CD4-positive, alpha-beta T cell treated with Interleukin-4 for 4 hours (primary cell): ENCODE results near the gene GPR87.

ENCODE experiments used
- DNase-seq: peaks from one replicate; pipeline ENCODE4 v3.0.0-alpha.2; 2020

The GPR87 gene

GRCh38 chr3:151316267-151316991 is at the start of gene GPR87:
TSS of gene GPR87 (minus strand) at chr3:151316820. CDS start at chr3:151300100, 16,720 bp downstream.
- no peak for DNase-seq

GRCh38 chr3:151362751-151363174 is 46.1 kb upstream of the GPR87 start:
- DNase-seq, result no peak

- no peak for DNase-seq
Measured at GRCh38 chr3:151357463-151357850, 40.8 kb upstream of the GPR87 start.

- no peak for DNase-seq
Measured at GRCh38 chr3:151356794-151357462, 40.3 kb upstream of the GPR87 start.

GRCh38 chr3:151351648-151352047 is 35.0 kb upstream of the GPR87 start:
- DNase-seq, result no peak

GRCh38 chr3:151351219-151351618 is 34.6 kb upstream of the GPR87 start:
- no peak for DNase-seq

- DNase-seq, result no peak
Measured at GRCh38 chr3:151350656-151351055, 34.0 kb upstream of the GPR87 start.

- DNase-seq, result no peak
Measured at GRCh38 chr3:151347432-151347831, 30.8 kb upstream of the GPR87 start.

GRCh38 chr3:151346292-151346691 is 29.7 kb upstream of the GPR87 start:
- DNase-seq, result no peak

GRCh38 chr3:151345859-151346258 is 29.2 kb upstream of the GPR87 start:
- no peak for DNase-seq

GRCh38 chr3:151331696-151332095 is 15.1 kb upstream of the GPR87 start:
- no peak for DNase-seq

- no peak for DNase-seq
Measured at GRCh38 chr3:151330899-151331298, 14.3 kb upstream of the GPR87 start.

- no peak for DNase-seq
Measured at GRCh38 chr3:151330379-151330778, 13.8 kb upstream of the GPR87 start.

GRCh38 chr3:151329363-151329762 is 12.7 kb upstream of the GPR87 start, which contains the start of gene P2RY13:
TSS of gene P2RY13 (minus strand) at chr3:151329549. CDS start at chr3:151329528, 21 bp downstream.
- DNase-seq, result no peak

GRCh38 chr3:151328298-151328995 is 11.8 kb upstream of the GPR87 start:
- DNase-seq, result peak; percentile 30

GRCh38 chr3:151327571-151328198 is 11.1 kb upstream of the GPR87 start:
- DNase-seq, result no peak

GRCh38 chr3:151322511-151322910 is 5.9 kb upstream of the GPR87 start:
- no peak for DNase-seq

- DNase-seq, result no peak
Measured at GRCh38 chr3:151321526-151321925, 4.9 kb upstream of the GPR87 start.

GRCh38 chr3:151320131-151320530 is 3.5 kb upstream of the GPR87 start:
- DNase-seq, result no peak

- no peak for DNase-seq
Measured at GRCh38 chr3:151319628-151320027, 3.0 kb upstream of the GPR87 start.

- DNase-seq, result no peak
Measured at GRCh38 chr3:151318991-151319390, 2.4 kb upstream of the GPR87 start.

- DNase-seq, result no peak
Measured at GRCh38 chr3:151318313-151318712, 1.7 kb upstream of the GPR87 start.

GRCh38 chr3:151315846-151316245 is 774 bp downstream of the GPR87 start:
- DNase-seq, result no peak
